ENCODE results near the gene SCFD2.
A peak's percentile ranks its signal among the peaks of the same experiment; 100 is the strongest.

SCFD2 gene

GRCh38 chr4:53010318-53010717, 355.5 kb downstream of the SCFD2 start:
- Histone ChIP-seq H3K27me3 (replicated peaks; ENCODE audit: control insufficient read depth, insufficient read depth, low read length) (no peaks in the 10 kb centered on the region), H3K4me3 (replicated peaks; ENCODE audit: low read depth, low read length) (no peak overlapping the region), H3K36me3 (ENCODE audit: control insufficient read depth, insufficient read depth, low read length) (no peaks in the 10 kb centered on the region)
- TF ChIP-seq CTCF (IDR thresholded peaks at IDR 0.05; ENCODE audit: insufficient read depth, low read length, poor library complexity, severe bottlenecking) = no peak
- no peak for DNase-seq (ENCODE audit: extremely low read depth, insufficient read length)

- TF ChIP-seq CTCF (IDR thresholded peaks at IDR 0.05; ENCODE audit: insufficient read depth, low read length, poor library complexity, severe bottlenecking) = no peak
- no peaks in the 10 kb centered on the region for H3K36me3 ChIP-seq (ENCODE audit: control insufficient read depth, insufficient read depth, low read length)
- no peaks in the 10 kb centered on the region for H3K27me3 ChIP-seq (replicated peaks; ENCODE audit: control insufficient read depth, insufficient read depth, low read length)
- no peak for DNase-seq (ENCODE audit: extremely low read depth, insufficient read length)
- no peak overlapping the region for H3K4me3 ChIP-seq (replicated peaks; ENCODE audit: low read depth, low read length)
These were observed 356.0 kb downstream of the SCFD2 start for GRCh38 chr4:53009824-53010223.

- H3K36me3 ChIP-seq (ENCODE audit: control insufficient read depth, insufficient read depth, low read length) = no peaks in the 10 kb centered on the region
- no peak for DNase-seq (ENCODE audit: extremely low read depth, insufficient read length)
- no peak for TF ChIP-seq CTCF (IDR thresholded peaks at IDR 0.05; ENCODE audit: insufficient read depth, low read length, poor library complexity, severe bottlenecking)
- no peak overlapping the region for H3K4me3 ChIP-seq (replicated peaks; ENCODE audit: low read depth, low read length)
- H3K27me3 ChIP-seq (replicated peaks; ENCODE audit: control insufficient read depth, insufficient read depth, low read length) = no peaks in the 10 kb centered on the region
These were observed 358.8 kb downstream of the SCFD2 start for GRCh38 chr4:53007024-53007423.

- Histone ChIP-seq H3K36me3 (ENCODE audit: control insufficient read depth, insufficient read depth, low read length) (no peaks in the 10 kb centered on the region), H3K4me3 (replicated peaks; ENCODE audit: low read depth, low read length) (no peak overlapping the region), H3K27me3 (replicated peaks; ENCODE audit: control insufficient read depth, insufficient read depth, low read length) (no peaks in the 10 kb centered on the region)
- no peak for DNase-seq (ENCODE audit: extremely low read depth, insufficient read length)
- TF ChIP-seq CTCF (IDR thresholded peaks at IDR 0.05; ENCODE audit: insufficient read depth, low read length, poor library complexity, severe bottlenecking) = no peak
These were observed 360.1 kb downstream of the SCFD2 start for GRCh38 chr4:53005808-53006207.

GRCh38 chr4:53005149-53005546, 360.7 kb downstream of the SCFD2 start:
- no peak for TF ChIP-seq CTCF (IDR thresholded peaks at IDR 0.05; ENCODE audit: insufficient read depth, low read length, poor library complexity, severe bottlenecking)
- Histone ChIP-seq H3K4me3 (replicated peaks; ENCODE audit: low read depth, low read length) (no peak overlapping the region), H3K36me3 (ENCODE audit: control insufficient read depth, insufficient read depth, low read length) (no peaks in the 10 kb centered on the region), H3K27me3 (replicated peaks; ENCODE audit: control insufficient read depth, insufficient read depth, low read length) (no peaks in the 10 kb centered on the region)
- DNase-seq (ENCODE audit: extremely low read depth, insufficient read length) = peak; percentile 16

- Histone ChIP-seq H3K27me3 (replicated peaks; ENCODE audit: control insufficient read depth, insufficient read depth, low read length) (no peaks in the 10 kb centered on the region), H3K4me3 (replicated peaks; ENCODE audit: low read depth, low read length) (no peak overlapping the region), H3K36me3 (ENCODE audit: control insufficient read depth, insufficient read depth, low read length) (no peaks in the 10 kb centered on the region)
- TF ChIP-seq CTCF (IDR thresholded peaks at IDR 0.05; ENCODE audit: insufficient read depth, low read length, poor library complexity, severe bottlenecking) = no peak
- no peak for DNase-seq (ENCODE audit: extremely low read depth, insufficient read length)
These were observed 361.2 kb downstream of the SCFD2 start for GRCh38 chr4:53004497-53005148.
